GM12878 (cell line): ENCODE data around the gene GPATCH3. TPM values are rescaled to one million over a fixed set of nuclear protein-coding genes. Genes with fewer than 3 reads are reported as not detected.
A peak's percentile ranks its signal among the peaks of the same experiment; 100 is the strongest.

Source experiments
- ATF3 ChIP-seq: IDR thresholded peaks from 2 replicates; pipeline ENCODE4 v1.6.1; 2011; ENCODE audit warnings: low read depth, mild to moderate bottlenecking, low read length, moderate library complexity, borderline replicate concordance; ENCODE audit errors: extremely low read depth
- BACH1 ChIP-seq: fragments of 450-650 bp; IDR thresholded peaks from 2 replicates; pipeline ENCODE4 v1.6.1; 2017; ENCODE audit warnings: mild to moderate bottlenecking, borderline replicate concordance
- CTCF ChIP-seq, 3 experiments: IDR thresholded peaks in 2 of 3; conservative IDR thresholded peaks in 1 of 3; 2 replicates each; pipeline ENCODE4 v1.5.1; 2011; ENCODE audit warnings: low read depth in 3 of 3, low read length in 3 of 3, mild to moderate bottlenecking in 3 of 3, control low read depth in 2 of 3, moderate library complexity in 2 of 3, inconsistent platforms in 1 of 3, mixed read lengths in 1 of 3; ENCODE audit not compliant: control insufficient read depth in 2 of 3, insufficient read depth in 1 of 3; ENCODE audit errors: extremely low read depth in 1 of 3
- CUX1 ChIP-seq: IDR thresholded peaks from 2 replicates; pipeline ENCODE4 v1.6.1; 2012; ENCODE audit warnings: improper control_type of control experiment, low read depth, low read length; ENCODE audit not compliant: insufficient replicate concordance
- FOXK2 ChIP-seq: fragments of 450-650 bp; IDR thresholded peaks from 2 replicates; pipeline ENCODE4 v1.6.1; 2017; ENCODE audit warnings: mild to moderate bottlenecking, moderate library complexity
- IRF5 ChIP-seq: fragments of 450-650 bp; IDR thresholded peaks from 2 replicates; pipeline ENCODE4 v1.6.1; 2017; ENCODE audit warnings: borderline replicate concordance
- MLLT1 ChIP-seq: fragments of 450-650 bp; IDR thresholded peaks from 2 replicates; pipeline ENCODE4 v1.6.1; 2016; ENCODE audit warnings: mild to moderate bottlenecking
- MTA2 ChIP-seq: fragments of 450-650 bp; IDR thresholded peaks from 2 replicates; pipeline ENCODE4 v1.6.1; 2016; ENCODE audit warnings: low read depth, mild to moderate bottlenecking, moderate library complexity
- NFIC ChIP-seq: IDR thresholded peaks from 2 replicates; pipeline ENCODE4 v1.6.1; 2012; ENCODE audit warnings: low read depth, mild to moderate bottlenecking, inconsistent platforms, low read length, moderate library complexity
- SIN3A ChIP-seq: IDR thresholded peaks from 2 replicates; pipeline ENCODE4 v1.6.1; 2012; ENCODE audit warnings: low read depth, low read length, improper control_type of control experiment
- SIX5 ChIP-seq: IDR thresholded peaks from 2 replicates; pipeline ENCODE4 v1.6.1; 2011; ENCODE audit warnings: mild to moderate bottlenecking, low read depth, low read length, moderate library complexity; ENCODE audit not compliant: severe bottlenecking
- ZNF687 ChIP-seq: fragments of 450-650 bp; IDR thresholded peaks from 2 replicates; pipeline ENCODE4 v1.6.1; 2017; ENCODE audit warnings: mild to moderate bottlenecking, moderate library complexity
- polyA plus RNA-seq, 11 experiments: library from polyadenylated mRNA; depleted of rRNA in 4 of 11; unstranded in 6 of 11; stranded (reverse) in 5 of 11; fragments of >200 nt; fragmentation: Nextera tagmentation in 4 of 11; fragmentation: Illumina TruSeq in 1 of 11; extraction: Ambion mirVana in 4 of 11; extraction: Trizol in 1 of 11; gene quantifications; 1 replicate in 1 of 11; 2 replicates in 10 of 11; pipeline versions ENCODE4 v1.2.1 to v1.2.3, GENCODE V29; 2011 to 2016; ENCODE audit warnings: inconsistent platforms in 2 of 11, missing spikeins in 2 of 11, low read depth in 1 of 11
- total RNA-seq, 4 experiments: library from RNA; depleted of rRNA in 3 of 4; stranded (reverse); fragments of >200 nt in 3 of 4; fragmentation: Illumina TruSeq in 1 of 4; extraction: Trizol in 1 of 4; gene quantifications; 2 replicates each; pipeline versions ENCODE4 v1.2.1 to v1.2.3, GENCODE V29; 2013 to 2021

GPATCH3 gene
- total and polyA plus RNA-seq, 10 of the 15 experiments (the other 5 are each of a cell fraction or from before 2014, with no cell fraction given) = 0.56 to 13.4 (median 8.7) TPM

GRCh38 chr1:26900001-26900814, at the start of gene GPATCH3 (continued):
- TF ChIP-seq CTCF (IDR thresholded peaks at IDR 0.05 in 2 of 3, conservative IDR thresholded peaks at IDR 0.05 in 1 of 3; ENCODE audit: control insufficient read depth in 2 of 3, extremely low read depth in 1 of 3, insufficient read depth in 1 of 3, low read depth in 3 of 3, low read length in 3 of 3) = no peak
- TF ChIP-seq ATF3 = 0 out of 2 replicates have a peak, but pooled peaks have one; percentile 29
- TF ChIP-seq MLLT1 = peak; percentile 99
- no peak for TF ChIP-seq MTA2
- no peak for TF ChIP-seq CUX1
- TF ChIP-seq FOXK2 = 0 out of 2 replicates have a peak, but pooled peaks have one; percentile 50
- TF ChIP-seq IRF5 = peak; percentile 91
- TF ChIP-seq BACH1 = peak; percentile 18; the same call in 1 of the 2 replicates
- peak; percentile 44 for TF ChIP-seq SIX5
- peak; percentile 96 for TF ChIP-seq SIN3A
- peak; percentile 59; the same call in 1 of the 2 replicates for TF ChIP-seq ZNF687
- TF ChIP-seq NFIC = peak; percentile 69; the same call in 1 of the 2 replicates
